Raji (cell line): Measurements from ENCODE around the gene NFATC3.

Experiments used
- POLR2A ChIP-seq: IDR thresholded peaks from 2 replicates; pipeline ENCODE4 v1.6.1; 2011; ENCODE audit warnings: low read depth, low read length, control low read depth; ENCODE audit not compliant: insufficient read depth

Gene NFATC3

DNA sequence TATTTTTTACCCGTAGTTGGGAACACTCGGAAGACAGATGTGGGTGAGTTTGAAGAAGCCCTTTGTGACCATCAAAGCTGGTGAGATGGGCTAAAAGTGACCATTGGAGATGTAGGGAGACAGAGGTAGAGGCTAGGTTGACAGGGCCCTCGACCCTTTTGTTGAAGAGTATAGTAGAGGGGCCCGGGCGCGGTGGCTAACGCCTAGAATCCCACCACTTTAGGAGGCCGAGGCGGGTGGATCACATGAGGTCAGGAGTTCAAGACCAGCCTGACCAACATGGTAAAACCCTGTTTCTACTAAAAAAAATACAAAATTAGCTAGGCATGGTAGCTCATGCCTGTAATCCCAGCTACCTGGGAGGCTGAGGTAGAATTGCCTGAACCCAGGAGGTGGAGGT, 16.2 kb upstream of the NFATC3 start:
- TF ChIP-seq POLR2A = no peak

GRCh38 chr16:68069511-68070248, 15.5 kb upstream of the NFATC3 start:
- TF ChIP-seq POLR2A = no peak

DNA sequence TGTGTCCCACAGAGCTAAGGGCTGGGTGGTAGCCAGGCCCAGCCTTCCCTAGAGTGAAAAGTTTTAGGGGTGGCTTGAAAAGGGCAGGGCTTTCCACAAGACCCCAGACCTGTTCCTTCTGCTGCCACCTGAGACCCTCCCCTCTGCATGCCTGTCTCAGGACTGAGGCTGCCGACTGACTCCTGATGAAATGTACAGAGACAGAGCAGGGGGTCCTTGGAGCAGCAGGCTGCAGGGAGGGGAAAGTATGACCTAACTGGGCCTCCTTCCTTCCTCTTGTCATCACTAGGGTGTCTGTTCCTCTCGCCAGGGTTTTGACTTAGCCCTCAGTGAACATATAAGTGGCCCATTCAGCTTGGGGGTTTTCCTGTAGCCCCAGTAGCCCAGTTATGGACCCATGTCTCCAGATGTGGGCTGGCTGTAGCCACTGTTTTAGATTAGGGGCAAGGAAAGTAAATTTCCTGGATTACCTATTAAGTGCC, 14.9 kb upstream of the NFATC3 start:
- no peak for TF ChIP-seq POLR2A

DNA sequence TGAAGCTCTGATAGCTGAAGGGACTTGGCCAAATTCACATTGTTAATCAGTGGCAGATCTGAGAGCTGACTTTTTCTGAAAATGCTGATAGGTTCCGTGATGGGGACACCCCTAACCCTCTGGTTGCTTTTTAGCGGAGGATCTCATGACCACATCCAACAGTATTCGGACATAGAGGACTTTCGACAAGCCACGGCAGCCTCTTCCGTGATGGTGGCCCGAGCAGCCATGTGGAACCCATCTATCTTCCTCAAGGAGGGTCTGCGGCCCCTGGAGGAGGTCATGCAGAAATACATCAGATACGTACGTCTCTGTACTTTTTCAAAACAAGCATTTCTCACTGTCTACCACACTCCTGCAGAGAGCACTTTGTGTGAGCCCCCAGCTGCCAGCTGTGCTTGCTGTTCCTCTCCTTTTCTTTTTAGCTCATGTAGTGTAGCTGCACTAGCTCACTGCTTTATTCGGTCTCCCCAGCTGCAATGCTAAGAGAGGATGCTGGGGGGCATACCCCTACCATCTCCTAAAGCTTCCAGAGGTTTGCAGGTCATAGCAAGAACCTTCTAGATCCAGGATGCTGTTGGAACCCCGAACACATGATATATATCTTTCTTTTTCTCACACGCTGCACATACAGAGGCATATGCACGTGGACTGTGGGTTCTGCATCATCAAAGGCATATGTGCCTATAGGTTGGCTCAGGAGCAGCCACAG, 14.2 kb upstream of the NFATC3 start:
- no peak for TF ChIP-seq POLR2A

GRCh38 chr16:68071518-68071901, 13.7 kb upstream of the NFATC3 start:
- TF ChIP-seq POLR2A = no peak

GRCh38 chr16:68072038-68072695, 13.0 kb upstream of the NFATC3 start:
- no peak for TF ChIP-seq POLR2A

DNA sequence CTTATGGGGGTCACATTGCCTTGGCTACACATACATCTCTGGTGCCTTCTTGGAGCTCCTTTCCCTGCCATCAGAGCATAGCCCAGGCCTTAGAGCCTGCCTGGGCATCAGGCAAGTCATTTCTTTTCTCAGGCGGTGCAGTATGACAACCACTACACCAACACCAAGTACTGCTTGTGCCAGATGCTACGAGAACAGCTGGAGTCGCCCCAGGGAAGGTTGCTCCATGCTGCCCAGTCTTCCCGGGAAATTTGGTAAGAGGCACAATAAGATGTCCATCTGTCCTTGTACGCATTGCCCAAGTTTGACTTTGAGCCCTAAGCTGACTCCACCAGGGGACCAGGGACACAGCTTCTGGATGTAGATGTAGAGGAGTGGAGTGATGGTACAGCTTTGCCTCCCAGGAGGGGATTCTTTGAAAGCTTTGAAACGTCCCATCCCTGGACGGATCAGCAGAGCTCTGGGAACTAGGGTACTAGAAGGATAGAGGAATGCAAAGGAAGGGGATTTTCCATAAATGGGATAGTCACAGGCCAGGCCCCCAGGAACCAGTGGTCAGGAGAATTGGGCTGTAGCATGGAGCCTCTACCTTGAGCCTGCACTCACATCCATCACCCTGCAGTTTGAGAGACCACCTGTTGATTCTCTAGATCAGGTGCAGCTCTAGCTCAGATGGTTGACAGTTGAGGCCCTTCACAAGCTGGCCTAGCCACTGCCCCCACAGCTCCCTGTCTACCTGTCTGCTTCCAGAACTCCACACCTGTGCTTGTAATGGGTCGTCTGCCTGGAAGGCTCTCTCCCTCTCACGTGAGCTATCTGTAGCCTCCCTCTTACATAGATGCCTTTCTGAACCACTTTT, 11.0 kb upstream of the NFATC3 start:
- no peak for TF ChIP-seq POLR2A

- peak; percentile 33; the same call in 1 of the 2 replicates for TF ChIP-seq POLR2A
Observed at GRCh38 chr16:68074850-68075555, 10.2 kb upstream of the NFATC3 start.

- TF ChIP-seq POLR2A = no peak
Observed at GRCh38 chr16:68075980-68076379, 9.2 kb upstream of the NFATC3 start.

- no peak for TF ChIP-seq POLR2A
Observed at GRCh38 chr16:68076560-68076959, 8.6 kb upstream of the NFATC3 start.

GRCh38 chr16:68077866-68078700, 7.1 kb upstream of the NFATC3 start:
- TF ChIP-seq POLR2A = no peak

DNA sequence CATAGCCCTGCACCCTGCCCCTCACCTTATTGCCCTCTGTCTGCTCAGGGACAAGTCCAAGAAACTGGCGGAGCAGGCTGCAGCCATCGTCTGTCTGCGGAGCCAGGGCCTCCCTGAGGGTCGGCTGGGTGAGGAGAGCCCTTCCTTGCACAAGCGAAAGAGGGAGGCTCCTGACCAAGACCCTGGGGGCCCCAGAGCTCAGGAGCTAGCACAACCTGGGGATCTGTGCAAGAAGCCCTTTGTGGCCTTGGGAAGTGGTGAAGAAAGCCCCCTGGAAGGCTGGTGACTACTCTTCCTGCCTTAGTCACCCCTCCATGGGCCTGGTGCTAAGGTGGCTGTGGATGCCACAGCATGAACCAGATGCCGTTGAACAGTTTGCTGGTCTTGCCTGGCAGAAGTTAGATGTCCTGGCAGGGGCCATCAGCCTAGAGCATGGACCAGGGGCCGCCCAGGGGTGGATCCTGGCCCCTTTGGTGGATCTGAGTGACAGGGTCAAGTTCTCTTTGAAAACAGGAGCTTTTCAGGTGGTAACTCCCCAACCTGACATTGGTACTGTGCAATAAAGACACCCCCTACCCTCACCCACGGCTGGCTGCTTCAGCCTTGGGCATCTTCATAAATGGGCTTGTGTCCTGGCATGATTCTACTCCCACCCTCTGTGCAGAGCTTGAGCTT, 6.3 kb upstream of the NFATC3 start:
- no peak for TF ChIP-seq POLR2A

DNA sequence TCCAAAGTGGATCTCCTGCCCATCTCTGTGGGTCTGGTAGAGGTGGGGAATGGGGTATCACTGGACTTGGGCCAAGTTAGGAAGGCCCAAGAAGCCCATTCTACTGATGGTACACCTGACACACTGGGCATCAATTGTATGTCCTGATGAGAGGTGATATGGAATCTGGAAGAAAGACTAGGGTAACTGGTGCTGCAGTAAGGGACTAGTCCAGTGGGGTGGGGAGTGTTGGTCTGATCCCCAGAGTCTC, 5.9 kb upstream of the NFATC3 start:
- no peak for TF ChIP-seq POLR2A

GRCh38 chr16:68079626-68080344, 5.4 kb upstream of the NFATC3 start:
- TF ChIP-seq POLR2A = peak; percentile 32; the same call in 1 of the 2 replicates
